GM13976 (cell line): ENCODE measurements around the gene BICC1.

ENCODE experiments used
- DNase-seq: peaks from one replicate; pipeline ENCODE4 v3.0.0; 2012; ENCODE audit warnings: low spot score
- CTCF ChIP-seq: IDR thresholded peaks from 2 replicates; pipeline ENCODE4 v1.5.1; 2012; ENCODE audit warnings: borderline replicate concordance, mild to moderate bottlenecking; ENCODE audit not compliant: insufficient read depth; ENCODE audit errors: extremely low read depth, missing control alignments, control extremely low read depth
- in situ Hi-C: fragments of 300-500 bp; cut with MboI; formaldehyde crosslinking; loops from one replicate; pipeline ENCODE4 v1.12.0; 2022; ENCODE audit warnings: low sequenced_read_pairs, mixed read lengths, inconsistent platforms; ENCODE audit not compliant: unreplicated experiment

Gene BICC1

GRCh38 chr10:58836176-58836700 lies 323.6 kb downstream of the BICC1 start:
- no peak for DNase-seq
- no peak for TF ChIP-seq CTCF
- in situ Hi-C loops = no loop called here

GRCh38 chr10:58836991-58837575 lies 324.4 kb downstream of the BICC1 start:
- in situ Hi-C loops = no loop called here
- no peak for DNase-seq
- TF ChIP-seq CTCF = no peak

- DNase-seq = no peak
- TF ChIP-seq CTCF = no peak
- in situ Hi-C loops = no loop called here
These were observed 325.2 kb downstream of the BICC1 start for GRCh38 chr10:58837826-58838225.

- DNase-seq = no peak
- no peak for TF ChIP-seq CTCF
- in situ Hi-C loops = no loop called here
These were observed 326.0 kb downstream of the BICC1 start for GRCh38 chr10:58838561-58839208.

- no peak for DNase-seq
- in situ Hi-C loops = no loop called here
- no peak for TF ChIP-seq CTCF
These were observed 327.1 kb downstream of the BICC1 start for GRCh38 chr10:58839771-58840170.

GRCh38 chr10:58840840-58841435 lies 328.3 kb downstream of the BICC1 start:
- in situ Hi-C loops = no loop called here
- DNase-seq = no peak
- no peak for TF ChIP-seq CTCF
